UCSD-AML1 (cell line): ENCODE measurements around the gene PLXND1.

Experiments
- DNase-seq: peaks from one replicate; lab custom pipeline; 2025; ENCODE audit not compliant: unreplicated experiment; lab: John Stamatoyannopoulos, UW

Gene PLXND1

DNA sequence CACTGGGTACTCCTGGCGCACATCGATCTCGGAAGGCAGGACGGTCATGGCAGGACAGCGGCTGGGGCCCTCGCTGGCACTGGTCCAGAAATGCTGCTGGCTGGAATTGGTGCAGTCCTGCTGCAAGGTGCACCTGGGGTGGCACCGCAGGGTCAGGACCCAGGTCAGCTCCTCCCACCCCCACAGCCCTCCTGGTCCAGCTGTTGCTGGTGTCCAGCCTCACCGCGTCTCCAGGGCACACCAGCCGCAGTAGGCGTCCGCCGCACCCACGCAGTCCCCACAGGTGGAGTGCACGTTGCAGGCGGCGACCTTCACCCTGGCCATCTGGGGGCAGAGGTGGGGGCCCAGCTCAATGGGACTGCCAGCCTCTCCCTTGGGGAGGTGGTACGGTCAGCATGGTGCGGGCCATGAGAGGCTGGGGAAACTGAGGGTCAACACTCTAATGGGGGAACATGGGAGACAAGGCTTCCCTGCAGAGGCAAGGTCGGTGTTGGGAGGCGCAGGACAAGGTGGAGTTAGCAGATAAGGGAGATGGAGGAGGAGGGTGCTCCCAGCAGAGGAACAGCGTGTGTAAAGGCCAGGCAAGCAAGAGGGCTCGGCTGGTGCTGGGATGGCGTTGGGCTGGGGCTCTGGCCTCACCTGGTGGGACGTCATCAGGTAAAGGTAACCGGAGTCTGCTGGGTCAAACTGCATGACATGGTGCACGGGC, 20.4 kb downstream of the PLXND1 start:
- no peak for DNase-seq

GRCh38 chr3:129584631-129585030, 21.8 kb downstream of the PLXND1 start:
- no peak for DNase-seq

- DNase-seq = no peak
Measured at GRCh38 chr3:129583289-129583688, 23.2 kb downstream of the PLXND1 start.

DNA sequence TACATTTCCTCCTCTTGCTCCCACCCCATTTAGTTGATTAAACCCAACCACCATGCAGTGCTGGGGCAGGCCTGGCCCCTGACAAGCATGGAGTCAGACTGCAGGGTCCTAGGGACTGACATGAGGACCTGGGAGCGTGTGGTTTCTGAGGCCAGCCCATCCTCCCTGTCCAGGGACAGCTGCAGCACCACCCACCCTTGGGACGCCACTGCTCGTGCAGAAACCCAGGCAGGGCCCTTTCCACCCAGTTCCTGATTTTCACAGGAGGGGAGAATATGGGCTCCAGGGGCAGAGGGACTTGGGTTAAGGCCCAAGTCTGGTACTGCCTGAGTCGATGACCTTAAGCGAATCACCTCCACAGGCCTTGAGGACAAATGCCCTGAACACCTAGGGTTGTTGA, 23.7 kb downstream of the PLXND1 start:
- DNase-seq = no peak

DNA sequence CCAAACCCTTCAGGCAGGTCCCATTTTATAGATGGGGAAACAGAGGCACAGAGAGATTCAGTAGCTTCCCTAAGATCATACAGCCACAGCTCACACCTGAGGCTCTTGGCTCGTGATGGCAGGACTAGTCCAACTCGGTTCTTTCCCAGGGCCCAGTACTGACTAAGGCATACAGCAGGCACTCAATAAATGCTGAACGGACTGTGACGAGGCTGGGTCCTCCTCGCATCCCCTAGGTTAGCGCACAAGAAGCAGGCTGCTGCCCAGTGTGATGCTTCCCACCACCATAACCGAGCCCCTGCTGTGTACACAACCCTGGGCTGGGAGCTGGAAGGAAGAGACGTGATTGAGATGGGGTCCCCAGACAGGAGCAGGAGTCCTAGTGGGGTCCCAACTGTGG, 24.9 kb downstream of the PLXND1 start:
- no peak for DNase-seq

DNA sequence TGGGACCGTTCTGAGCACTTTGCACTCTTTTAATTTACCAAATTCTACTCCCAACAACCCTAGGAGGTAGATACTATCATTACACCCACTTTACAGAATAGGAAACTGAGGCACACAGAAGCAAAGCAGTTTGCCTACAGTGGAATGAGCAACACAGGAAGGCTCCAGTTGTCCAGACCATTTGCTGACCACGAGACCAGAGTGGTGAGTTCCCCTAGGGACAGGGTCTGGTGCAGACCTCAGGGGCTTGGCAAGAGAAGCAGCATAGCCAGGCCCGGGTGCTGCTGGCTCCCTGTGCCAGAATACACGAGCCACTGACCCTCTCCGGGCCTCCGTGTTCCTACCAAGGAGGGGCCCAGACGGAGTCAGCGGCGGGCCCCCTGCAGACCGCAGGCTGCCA, 26.5 kb downstream of the PLXND1 start:
- no peak for DNase-seq

DNA sequence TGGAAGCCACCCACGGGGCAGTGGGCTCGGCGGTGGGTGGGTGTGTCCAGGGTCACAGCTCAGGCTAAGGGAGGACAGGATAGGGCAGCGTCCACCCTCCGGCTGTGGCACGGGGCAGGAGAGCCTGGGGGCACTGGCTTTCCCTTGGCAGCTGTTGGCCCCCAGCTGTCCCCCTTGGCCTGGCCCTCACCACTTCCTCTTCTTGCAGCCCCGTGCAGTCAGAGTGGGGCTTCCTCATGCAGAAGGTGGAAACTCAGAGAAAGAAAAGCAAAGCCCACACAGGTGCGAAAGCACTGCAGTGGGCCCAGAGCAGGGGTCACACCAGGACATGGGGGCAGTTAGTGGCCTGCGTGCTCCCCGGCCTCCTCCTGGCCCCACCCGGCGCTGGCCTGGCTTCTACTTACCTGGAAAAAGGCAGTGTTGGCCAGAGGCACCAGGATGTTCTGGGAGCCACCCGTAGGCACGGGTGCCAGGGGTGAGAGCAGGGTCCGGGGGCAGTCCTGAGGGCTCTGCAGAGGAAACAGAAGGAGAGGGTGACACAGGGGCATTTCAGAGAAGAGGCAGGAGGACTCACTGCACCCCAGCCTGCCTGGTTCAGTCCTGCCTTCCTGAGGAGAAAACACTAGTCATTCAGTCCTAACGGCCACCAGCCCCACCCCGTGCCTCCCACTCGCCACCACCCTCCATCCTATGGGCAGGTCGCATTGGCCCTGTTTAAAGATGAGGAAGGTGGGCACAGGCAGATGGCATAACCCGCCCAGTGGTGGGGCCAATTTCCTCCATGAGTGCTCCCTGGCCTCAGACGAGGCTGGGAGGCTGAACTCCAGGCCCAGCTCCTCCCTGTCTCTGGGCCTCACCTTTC, 28.3 kb downstream of the PLXND1 start:
- DNase-seq = peak; percentile 55

- no peak for DNase-seq
Measured at GRCh38 chr3:129577366-129577765, 29.1 kb downstream of the PLXND1 start.

DNA sequence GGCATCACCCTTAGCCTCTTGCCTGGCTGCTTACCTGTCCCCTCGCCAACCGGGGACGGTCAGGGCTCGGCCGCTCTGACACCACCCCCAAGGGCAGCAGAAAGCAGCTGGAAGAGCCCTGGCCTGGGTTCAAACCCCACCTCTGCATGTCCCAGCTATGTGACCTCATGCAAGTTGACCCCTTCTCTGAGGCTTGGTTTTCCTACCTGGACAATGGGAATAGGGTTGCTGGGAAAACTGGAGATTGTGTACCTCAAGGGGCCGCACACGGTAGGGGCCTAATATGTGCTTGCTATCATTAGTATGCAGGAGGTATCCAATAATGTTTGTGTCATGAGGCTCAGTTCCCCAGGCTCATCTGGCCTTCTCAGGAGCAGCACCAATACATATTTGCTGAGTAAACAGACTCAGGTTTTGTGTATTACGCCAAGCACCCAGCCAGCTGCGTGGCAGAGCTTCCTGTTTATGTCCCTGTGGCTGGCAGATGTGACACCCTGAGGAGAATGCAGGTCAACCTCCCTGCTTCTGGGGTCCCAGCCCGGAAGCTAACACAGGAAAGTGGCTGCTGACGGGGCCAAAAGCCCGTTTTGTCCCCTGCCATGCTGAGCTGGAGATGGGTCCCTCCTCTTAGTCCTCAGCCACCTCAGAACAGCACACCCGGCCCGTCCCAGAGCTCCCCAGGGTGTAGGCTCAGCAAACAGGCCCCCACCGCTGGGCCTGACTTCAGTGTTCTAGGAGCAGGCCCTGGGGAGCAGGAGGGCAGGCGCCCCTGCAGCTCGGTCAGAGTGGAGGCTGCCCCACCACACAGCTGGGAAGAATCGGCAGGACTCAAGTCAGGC, 29.7 kb downstream of the PLXND1 start:
- peak; percentile 57 for DNase-seq

GRCh38 chr3:129575997-129576384, 30.5 kb downstream of the PLXND1 start:
- no peak for DNase-seq

DNA sequence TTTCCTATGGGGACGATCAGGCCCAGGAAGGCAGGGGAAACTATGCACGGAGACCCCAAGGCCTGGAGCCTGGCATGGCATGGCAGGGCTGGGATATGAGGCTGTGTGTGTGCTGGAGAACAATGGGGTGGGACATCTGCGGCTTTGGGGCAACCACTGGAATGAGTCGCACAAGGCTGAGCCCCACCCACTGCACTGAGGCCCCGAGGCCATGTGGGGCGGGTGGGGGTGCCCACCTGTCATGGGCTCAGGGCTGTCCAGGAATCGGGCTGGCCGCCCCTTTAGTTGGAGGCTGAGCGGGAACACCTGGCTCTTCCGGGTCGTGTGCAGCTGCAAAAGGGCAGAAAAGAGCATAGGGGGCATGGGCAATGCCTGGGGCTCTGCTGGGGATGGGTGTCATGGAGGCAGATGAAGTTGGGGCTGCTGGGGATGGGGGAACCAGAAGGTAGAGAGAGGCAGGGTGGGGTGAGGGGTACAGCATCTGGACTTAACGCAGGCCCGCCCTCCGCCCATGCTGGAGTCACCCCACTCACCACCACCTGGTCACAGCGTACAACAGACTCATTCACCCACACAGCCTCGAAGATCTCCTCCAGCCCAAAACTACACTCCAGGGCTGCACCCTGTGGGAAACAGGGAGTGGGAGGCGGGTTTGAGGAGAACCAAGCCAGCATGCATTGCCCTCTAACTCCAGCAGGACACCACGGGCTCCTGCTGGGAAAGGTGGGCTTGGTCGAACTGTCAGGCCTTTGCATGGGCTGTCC, 31.1 kb downstream of the PLXND1 start:
- no peak for DNase-seq

- DNase-seq = no peak
Measured at GRCh38 chr3:129574206-129574605, 32.3 kb downstream of the PLXND1 start.

DNA sequence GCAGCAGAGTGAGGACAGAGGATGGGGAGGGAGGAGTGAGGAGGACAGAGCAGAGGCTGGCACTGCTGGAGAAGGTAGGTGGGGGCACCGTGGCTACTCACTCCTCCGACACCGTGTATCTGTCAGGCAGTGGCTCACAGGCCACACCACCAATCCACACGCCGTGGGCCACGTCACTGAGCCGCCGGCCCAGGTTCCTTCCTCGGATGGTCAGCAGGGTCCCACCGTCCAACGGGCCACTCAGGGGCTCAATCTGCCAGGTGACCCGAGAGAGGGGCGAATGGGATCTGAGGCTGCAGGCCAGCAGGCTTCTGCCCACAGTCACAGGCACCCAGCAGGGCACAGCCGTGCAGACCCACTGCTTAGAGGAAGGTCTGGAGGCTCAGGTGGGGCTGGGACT, 33.0 kb downstream of the PLXND1 start:
- no peak for DNase-seq

- DNase-seq = no peak
Measured at GRCh38 chr3:129572603-129573002, 33.9 kb downstream of the PLXND1 start.

DNA sequence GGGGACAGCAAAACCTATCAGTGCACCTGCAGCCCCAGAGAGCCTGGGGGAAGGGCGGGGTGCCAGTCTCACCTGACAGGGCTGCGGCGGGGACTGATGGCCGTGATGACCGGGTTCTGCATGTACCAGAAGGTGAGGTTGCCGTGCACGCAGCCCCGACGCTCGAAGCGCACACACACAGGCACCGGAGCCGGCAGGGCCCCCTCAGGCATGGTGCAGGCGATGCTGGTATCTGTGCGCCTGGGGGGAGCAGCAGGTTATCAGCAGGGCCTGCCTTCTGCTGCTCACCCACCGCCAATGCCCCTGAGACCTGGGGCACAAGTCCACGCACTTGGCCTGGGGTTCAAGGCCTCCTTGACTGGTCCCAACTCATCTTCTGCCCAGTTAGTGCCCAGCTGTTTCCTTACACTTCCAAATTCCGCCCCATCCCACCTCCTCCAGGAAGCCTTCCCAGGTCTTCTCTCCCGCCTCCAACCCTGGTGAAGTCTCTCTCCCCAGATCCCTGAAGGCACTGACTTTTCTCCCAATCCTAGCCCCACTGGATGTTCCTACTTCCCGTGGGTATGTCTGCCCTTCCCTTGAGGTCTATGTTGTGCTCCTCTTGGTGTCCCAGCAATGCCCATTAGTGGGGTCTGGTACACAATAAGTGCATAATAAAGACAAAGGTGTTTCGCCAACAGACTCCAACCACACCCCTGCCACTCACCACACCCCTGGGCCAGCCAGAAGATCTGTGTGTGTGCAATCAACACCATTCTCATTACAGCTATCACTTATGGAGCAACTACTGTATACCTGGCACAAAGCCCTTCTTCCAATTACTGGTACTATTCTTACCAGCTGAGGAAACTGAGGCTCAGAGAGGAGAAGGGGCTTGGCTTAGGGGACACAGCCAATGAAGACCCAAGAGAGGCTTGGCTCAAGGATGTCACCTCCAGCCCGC, 34.6 kb downstream of the PLXND1 start:
- no peak for DNase-seq

DNA sequence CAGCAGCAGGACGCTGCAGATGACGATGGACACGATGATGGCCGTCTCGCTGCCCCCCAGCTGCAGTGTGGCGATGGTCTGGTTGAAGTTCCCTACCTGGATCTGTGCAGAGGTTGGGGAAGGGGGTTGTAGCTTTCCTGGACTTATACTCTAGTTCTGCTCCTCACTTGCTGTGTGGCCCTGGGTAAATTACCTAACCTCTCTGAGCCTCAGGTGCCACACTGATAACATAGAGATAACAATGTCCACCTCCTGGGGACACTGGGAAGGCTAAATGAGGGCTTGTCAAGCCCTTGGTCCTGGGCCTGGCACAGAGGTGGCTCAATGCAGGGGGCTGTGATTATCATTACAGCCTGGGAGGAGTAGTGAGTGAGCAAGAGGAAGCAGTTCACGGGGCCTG, 36.6 kb downstream of the PLXND1 start:
- no peak for DNase-seq

- no peak for DNase-seq
Measured at GRCh38 chr3:129567939-129568338, 38.5 kb downstream of the PLXND1 start.

DNA sequence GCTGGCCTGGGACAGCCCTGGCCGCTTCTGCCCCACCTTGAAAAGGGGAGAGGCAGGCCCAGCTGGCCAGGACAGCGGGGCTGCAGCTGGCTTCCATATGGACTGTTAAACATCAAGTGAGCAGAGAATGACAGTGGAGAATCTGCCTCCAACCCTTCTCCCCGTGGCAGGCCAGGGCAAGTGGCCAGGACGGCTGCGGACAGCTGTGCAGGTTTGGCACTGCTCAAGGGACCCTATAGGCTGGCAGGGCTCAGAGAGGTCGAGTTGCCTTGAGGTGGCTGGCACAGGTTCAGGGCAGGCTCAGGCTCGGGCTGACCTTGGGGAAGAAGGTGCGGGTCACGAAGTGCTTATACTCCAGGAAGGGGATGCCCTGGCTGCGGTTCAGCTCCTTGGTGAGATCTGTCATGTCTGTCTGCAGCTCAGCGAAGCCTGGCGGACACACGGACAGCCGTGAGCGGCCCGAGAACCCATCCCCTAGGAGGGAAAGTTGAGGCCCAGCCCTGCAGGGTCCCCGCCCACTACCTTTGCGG, 39.2 kb downstream of the PLXND1 start:
- DNase-seq = no peak

- DNase-seq = no peak
Measured at GRCh38 chr3:129565902-129566301, 40.6 kb downstream of the PLXND1 start.
